ENCODE measurements around the gene SLC1A2.

DNA sequence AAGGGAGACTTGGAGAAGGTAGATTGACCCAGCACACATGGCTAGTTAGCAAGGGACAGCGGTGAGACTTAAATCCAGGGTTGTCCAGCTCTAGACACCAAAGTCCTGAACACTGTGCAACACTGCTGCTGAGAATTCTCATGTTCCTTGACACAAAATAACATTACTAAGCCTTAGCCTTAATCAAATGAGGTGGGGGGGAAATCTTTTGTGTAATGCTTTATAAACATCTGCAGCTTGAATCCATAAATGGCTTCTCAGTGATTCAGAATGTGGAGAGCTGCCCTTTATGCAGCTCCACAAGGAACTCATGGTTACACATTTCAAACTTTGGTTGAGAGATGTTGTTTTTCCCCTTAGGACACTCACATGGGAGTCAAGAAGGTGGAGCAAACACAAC is 200.4 kb downstream of the SLC1A2 start:
- TF ChIP-seq CTCF (conservative IDR thresholded peaks at IDR 0.05; ENCODE audit: low read depth, low read length), result no peak
- TF ChIP-seq EZH2 (IDR thresholded peaks at IDR 0.05; ENCODE audit: borderline replicate concordance, low read depth, low read length, poor library complexity, severe bottlenecking), result no peak
